Neural progenitor cell (in vitro differentiated cells): ENCODE results near the gene NTM.

Experiments used
- CTCF ChIP-seq: fragments of 200-600 bp; sonication (generic); IDR thresholded peaks from 2 replicates; pipeline ENCODE4 v1.5.1; 2017; ENCODE audit warnings: antibody characterized with exemption, mild to moderate bottlenecking
- EZH2 ChIP-seq: fragments of 200-600 bp; sonication (generic); IDR thresholded peaks from 2 replicates; pipeline ENCODE4 v1.6.1; 2017; ENCODE audit warnings: antibody characterized with exemption, mild to moderate bottlenecking, moderate library complexity
- EZH2phosphoT487 ChIP-seq: fragments of 200-600 bp; sonication (generic); IDR thresholded peaks from 2 replicates; pipeline ENCODE4 v1.6.1; 2017; ENCODE audit warnings: antibody characterized with exemption

- TF ChIP-seq CTCF (no peak), EZH2 (no peak), EZH2phosphoT487 (no peak)
Observed at GRCh38 chr11:131681920-131682319, 311.5 kb downstream of the NTM start.
